Gastroesophageal sphincter (tissue), 4 donors: Measurements from ENCODE around the gene RBM33. TPM values are rescaled to one million over a fixed set of nuclear protein-coding genes. Genes with fewer than 3 reads are reported as not detected.
"Not testable (repeated sequence)": the region's sequence is repeated elsewhere in the genome, so short reads cannot be mapped to it uniquely, and the experiment has no call there.

ENCODE experiments used
- ATAC-seq: fragments of 150-250 bp; one replicate; pipeline ENCODE4 v1.9.1; 2016; ENCODE audit warnings: mild to moderate bottlenecking, moderate library complexity
- H3K27ac ChIP-seq, 4 donors: fragments of 200-600 bp; sonication (generic) in 3 of 4; 1 replicate in 3 of 4; 2 replicates in 1 of 4; pipeline ENCODE4 v1.5.1; 2016 to 2019
- H3K27me3 ChIP-seq: fragments of 200-600 bp; sonication (generic); one replicate; pipeline ENCODE4 v1.5.1; 2019
- H3K36me3 ChIP-seq, 2 donors: fragments of 200-600 bp; sonication (generic); one replicate each; pipeline ENCODE4 v1.5.1; 2019; ENCODE audit warnings: control low read depth in 1 of 2
- H3K4me1 ChIP-seq, 3 donors: fragments of 200-600 bp; sonication (generic); 1 replicate in 2 of 3; 2 replicates in 1 of 3; pipeline ENCODE4 v1.5.1; 2016 to 2019; ENCODE audit warnings: control low read depth in 2 of 3
- H3K4me3 ChIP-seq, 2 donors: fragments of 200-600 bp; sonication (generic); one replicate each; pipeline ENCODE4 v1.5.1; 2019; ENCODE audit warnings: mild to moderate bottlenecking in 1 of 2, moderate library complexity in 1 of 2
- H3K9me3 ChIP-seq, 3 donors: fragments of 200-600 bp; sonication (generic); one replicate each; pipeline ENCODE4 v1.5.1; 2017 to 2019; ENCODE audit warnings: control low read depth in 2 of 3
- EP300 ChIP-seq: sonication (generic); formaldehyde crosslinking; IDR thresholded peaks from one replicate; pipeline ENCODE4 v1.6.1; 2017; ENCODE audit warnings: antibody characterized with exemption, mild to moderate bottlenecking
- POLR2A ChIP-seq, 2 donors: fragments of 450-650 bp; IDR thresholded peaks; one replicate each; pipeline ENCODE4 v1.6.1; 2017; ENCODE audit warnings: antibody characterized with exemption in 2 of 2, mild to moderate bottlenecking in 2 of 2, moderate library complexity in 1 of 2
- POLR2AphosphoS5 ChIP-seq: sonication (generic); formaldehyde crosslinking; IDR thresholded peaks from one replicate; pipeline ENCODE4 v1.6.1; 2017; ENCODE audit warnings: antibody characterized with exemption
- WGBS, 2 donors: methylation state at CpG; one replicate each; pipeline ENCODE4 v1.1.5; 2018; ENCODE audit warnings: low coverage in 1 of 2; 5-methylcytosine and 5-hydroxymethylcytosine counted together
- total RNA-seq, 4 donors: library from RNA; depleted of rRNA; stranded (reverse); fragments of >200 nt; gene quantifications; one replicate each; pipeline ENCODE4 v1.1.0, GENCODE V29; 2016
- TF ChIP-seq, protein P1 (sequence below), 4 experiments: fragments of 200-600 bp in 2 of 4; fragments of 450-650 bp in 2 of 4; sonication (generic) in 1 of 4; IDR thresholded peaks; one replicate each; pipeline ENCODE4 v1.5.1; 2017 to 2019; ENCODE audit warnings: antibody characterized with exemption in 4 of 4, mild to moderate bottlenecking in 2 of 4, moderate library complexity in 2 of 4

Gene RBM33
- total RNA-seq, 4 donors from 2014 or later: 25.2 to 67.4 (median 37.6) TPM

DNA sequence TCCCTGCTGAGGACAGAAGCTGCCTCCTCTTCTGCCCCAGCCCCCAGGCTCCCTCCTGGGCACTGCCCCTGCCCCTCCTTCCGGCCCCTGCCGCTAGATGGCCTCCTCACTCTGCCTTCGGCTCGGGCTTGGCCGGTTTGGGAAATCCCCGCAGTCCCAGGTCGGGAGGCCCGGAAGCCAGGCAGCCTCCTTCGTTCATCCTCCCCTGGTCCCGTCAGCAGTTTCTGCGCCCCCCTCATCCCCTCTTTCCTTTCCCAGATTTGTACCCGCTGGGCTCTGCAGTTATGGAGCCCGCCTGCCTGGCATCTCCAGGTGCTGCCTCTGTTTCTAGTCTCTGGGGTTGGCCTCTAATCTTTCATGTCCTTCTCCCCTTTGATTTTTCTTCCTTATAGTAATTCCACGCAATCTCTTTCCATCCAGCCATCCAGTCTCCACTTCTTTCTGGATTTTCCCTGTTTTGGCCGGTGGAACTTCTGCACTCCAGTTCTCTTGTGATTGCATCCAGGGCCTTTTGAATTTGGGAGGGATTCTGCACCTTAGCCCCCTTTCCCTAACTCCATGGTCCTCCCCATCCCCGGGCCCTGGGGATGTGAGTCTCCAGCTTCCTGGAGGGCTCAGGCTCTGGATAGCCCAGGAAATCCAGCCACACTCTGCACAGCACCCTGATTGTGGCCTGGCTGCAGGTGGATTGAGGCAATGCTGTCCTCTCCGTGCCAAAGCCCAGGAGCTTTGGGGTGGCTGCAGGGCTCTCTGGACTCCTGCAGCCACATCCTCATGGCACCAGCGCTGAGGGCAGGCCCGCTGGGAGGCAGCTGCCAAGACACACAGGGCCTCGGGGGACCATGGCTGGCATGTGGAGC, 171.1 kb downstream of the RBM33 start:
- no peak for TF ChIP-seq EP300
- no peak for TF ChIP-seq POLR2AphosphoS5
- TF ChIP-seq, protein P1, sequence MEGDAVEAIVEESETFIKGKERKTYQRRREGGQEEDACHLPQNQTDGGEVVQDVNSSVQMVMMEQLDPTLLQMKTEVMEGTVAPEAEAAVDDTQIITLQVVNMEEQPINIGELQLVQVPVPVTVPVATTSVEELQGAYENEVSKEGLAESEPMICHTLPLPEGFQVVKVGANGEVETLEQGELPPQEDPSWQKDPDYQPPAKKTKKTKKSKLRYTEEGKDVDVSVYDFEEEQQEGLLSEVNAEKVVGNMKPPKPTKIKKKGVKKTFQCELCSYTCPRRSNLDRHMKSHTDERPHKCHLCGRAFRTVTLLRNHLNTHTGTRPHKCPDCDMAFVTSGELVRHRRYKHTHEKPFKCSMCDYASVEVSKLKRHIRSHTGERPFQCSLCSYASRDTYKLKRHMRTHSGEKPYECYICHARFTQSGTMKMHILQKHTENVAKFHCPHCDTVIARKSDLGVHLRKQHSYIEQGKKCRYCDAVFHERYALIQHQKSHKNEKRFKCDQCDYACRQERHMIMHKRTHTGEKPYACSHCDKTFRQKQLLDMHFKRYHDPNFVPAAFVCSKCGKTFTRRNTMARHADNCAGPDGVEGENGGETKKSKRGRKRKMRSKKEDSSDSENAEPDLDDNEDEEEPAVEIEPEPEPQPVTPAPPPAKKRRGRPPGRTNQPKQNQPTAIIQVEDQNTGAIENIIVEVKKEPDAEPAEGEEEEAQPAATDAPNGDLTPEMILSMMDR (IDR thresholded peaks at IDR 0.05): peak in 2 of 4 experiments; percentile 30 to 62
- no peak for TF ChIP-seq POLR2A (IDR thresholded peaks at IDR 0.05)
- Histone ChIP-seq H3K27me3 (peaks cover 99% of the 10 kb centered on the region), H3K27ac (no peak overlapping the region), H3K4me3 (no peak overlapping the region), H3K36me3 (no peaks in the 10 kb centered on the region), H3K9me3 (no peaks in the 10 kb centered on the region), H3K4me1 (peaks cover 0 to 17% (median 0%) of the 10 kb centered on the region in 3 donors)
- no peak for ATAC-seq
- 28 to 29% methylated on average over 9 to 10 of the region's 20 CpGs for WGBS, 2 donors

GRCh38 chr7:155816192-155816508, 171.7 kb downstream of the RBM33 start:
- Histone ChIP-seq H3K27me3 (peaks cover 99% of the 10 kb centered on the region), H3K4me1 (peaks cover 0 to 11% (median 0%) of the 10 kb centered on the region in 3 donors), H3K9me3 (no peaks in the 10 kb centered on the region), H3K4me3 (no peak overlapping the region), H3K36me3 (no peaks in the 10 kb centered on the region), H3K27ac (no peak overlapping the region)
- no peak for ATAC-seq
- TF ChIP-seq POLR2AphosphoS5 (no peak), EP300 (no peak), POLR2A (IDR thresholded peaks at IDR 0.05) (no peak)
- TF ChIP-seq, protein P1 (IDR thresholded peaks at IDR 0.05): no peak
- 63 to 83% methylated on average over 1 of the region's 12 CpGs for WGBS, 2 donors

GRCh38 chr7:155816996-155817395, 172.5 kb downstream of the RBM33 start:
- no peak overlapping the region for H3K27ac ChIP-seq
- peaks cover 99% of the 10 kb centered on the region for H3K27me3 ChIP-seq
- WGBS, 2 donors: 60% methylated on average over 2 of the region's 16 CpGs; no CpG with 5 or more reads in 1 of the 2 donors
- H3K9me3 ChIP-seq: no peaks in the 10 kb centered on the region
- H3K4me3 ChIP-seq: no peak overlapping the region
- ATAC-seq: no peak
- no peak for TF ChIP-seq POLR2A (IDR thresholded peaks at IDR 0.05)
- no peaks in the 10 kb centered on the region for H3K36me3 ChIP-seq
- peaks cover 0 to 5% (median 0%) of the 10 kb centered on the region in 3 donors for H3K4me1 ChIP-seq

DNA sequence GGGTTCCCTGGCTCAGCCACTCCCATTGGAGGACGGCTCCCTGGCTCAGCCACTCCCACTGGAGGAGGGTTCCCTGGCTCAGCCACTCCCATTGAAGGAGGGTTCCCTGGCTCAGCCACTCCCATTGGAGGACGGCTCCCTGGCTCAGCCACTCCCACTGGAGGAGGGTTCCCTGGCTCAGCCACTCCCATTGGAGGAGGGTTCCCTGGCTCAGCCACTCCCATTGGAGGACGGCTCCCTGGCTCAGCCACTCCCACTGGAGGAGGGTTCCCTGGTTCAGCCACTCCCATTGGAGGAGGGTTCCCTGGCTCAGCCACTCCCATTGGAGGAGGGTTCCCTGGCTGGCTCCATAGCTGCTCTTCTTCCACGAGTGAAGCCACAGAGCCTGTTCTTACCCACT, 173.1 kb downstream of the RBM33 start:
- not testable (repeated sequence) for H3K4me1 ChIP-seq, ATAC-seq, H3K9me3 ChIP-seq, H3K27ac ChIP-seq, H3K36me3 ChIP-seq, H3K4me3 ChIP-seq
- H3K27me3 ChIP-seq: peaks cover 96% of the 10 kb centered on the region
- WGBS, 2 donors: 20 to 100% methylated on average over 1 of the region's 4 CpGs

GRCh38 chr7:155818154-155818819, 173.8 kb downstream of the RBM33 start:
- peaks cover 88% of the 10 kb centered on the region for H3K27me3 ChIP-seq

More at GRCh38 chr7:155818154-155818819, 173.8 kb downstream of the RBM33 start:
- Histone ChIP-seq H3K36me3 (no peaks in the 10 kb centered on the region), H3K4me3 (no peak overlapping the region), H3K4me1 (no peaks in the 10 kb centered on the region), H3K27ac (no peak overlapping the region), H3K9me3 (no peaks in the 10 kb centered on the region)
- 73% methylated on average over 3 of the region's 21 CpGs; no CpG with 5 or more reads in 1 of the 2 donors for WGBS, 2 donors
- no peak for TF ChIP-seq EP300
- TF ChIP-seq, protein P1 (IDR thresholded peaks at IDR 0.05): no peak
- ATAC-seq: no peak
